ENCODE data around the gene SFXN2.

GRCh38 chr10:102696736-102697135, 17.7 kb upstream of the SFXN2 start:
- no peak for TF ChIP-seq POLR2AphosphoS5 (IDR thresholded peaks at IDR 0.05; ENCODE audit: low read depth, low read length)
- no peak for TF ChIP-seq POLR2A (IDR thresholded peaks at IDR 0.05; ENCODE audit: low read depth, low read length)
- TF ChIP-seq TAF1 (IDR thresholded peaks at IDR 0.05; ENCODE audit: borderline replicate concordance, low read depth, low read length), result no peak

Measured in GM12892 (cell line).